ENCODE results near the gene RNF215. TPM values are rescaled to one million over a fixed set of nuclear protein-coding genes. Genes with fewer than 3 reads are reported as not detected.

Gene RNF215
- total RNA-seq, 2 experiments from 2014 or later, result 8.5 to 10.5 TPM

Other genes with a start within 250 kb of the RNF215 start
- 100 to 1,000 TPM; 107 to 304 TPM for gene LIF, start 140.7 kb downstream of the RNF215 start, total RNA-seq
- gene OSM, start 120.6 kb downstream of the RNF215 start, total RNA-seq, result 100 to 1,000 TPM; 122 to 141 TPM
- gene CASTOR1, start 97.9 kb downstream of the RNF215 start, total RNA-seq, result 10 to 100 TPM in 1 of 2 experiments, 1 to 10 TPM in 1; 8.7 to 10.2 TPM
- 10 to 100 TPM; 32.2 to 48.1 TPM for gene TBC1D10A, start 60.5 kb downstream of the RNF215 start, total RNA-seq
- gene SF3A1, start 30.5 kb downstream of the RNF215 start, total RNA-seq, result 100 to 1,000 TPM; 214 to 267 TPM
- gene CCDC157, start 30.4 kb downstream of the RNF215 start, total RNA-seq, result 1 to 10 TPM; 4.9 to 6.2 TPM
- gene SEC14L2, start 9.6 kb upstream of the RNF215 start, total RNA-seq, result 1 to 10 TPM; 2.2 to 4.8 TPM
- 10 to 100 TPM; 59.1 to 73.4 TPM for gene MTFP1, start 38.4 kb upstream of the RNF215 start, total RNA-seq
- not detected for gene SEC14L3, start 84.6 kb upstream of the RNF215 start, total RNA-seq
- not detected for gene SEC14L4, start 118.3 kb upstream of the RNF215 start, total RNA-seq
- under 1 TPM in 1 of 2 experiments, not detected in 1; 0.07 TPM for gene SEC14L6, start 159.3 kb upstream of the RNF215 start, total RNA-seq
- gene GAL3ST1, start 187.3 kb upstream of the RNF215 start, total RNA-seq, result not detected
- gene PES1, start 204.5 kb upstream of the RNF215 start, total RNA-seq, result 10 to 100 TPM; 56.2 to 91.5 TPM
- gene TCN2, start 219.8 kb upstream of the RNF215 start, total RNA-seq, result under 1 TPM; 0.19 to 0.41 TPM
- gene SLC35E4, start 248.4 kb upstream of the RNF215 start, total RNA-seq, result 1 to 10 TPM; 3.8 to 5.0 TPM